K562 (cell line): ENCODE measurements around the gene KIF3B. TPM values are rescaled to one million over a fixed set of nuclear protein-coding genes. Genes with fewer than 3 reads are reported as not detected.

Experiments
- ATAC-seq: fragments of 200-7000 bp; cut with Tn5 transposase; 3 replicates; pipeline ENCODE4 v1.9.1; 2020; ENCODE audit warnings: moderate library complexity
- BruUV-seq: library from RNA; stranded (reverse); fragments of 400-500 nt; replicated peaks from 2 replicates; lab custom pipeline; 2021; lab: Mats Ljungman, UMichigan
- CTCF ChIA-PET: fragments of 300-600 bp; formaldehyde crosslinking; extraction: SDS; loops from one replicate; lab custom pipeline; 2021; ENCODE audit warnings: low intra/inter-chr PET ratio; lab: Yijun Ruan, JAX
- POLR2A ChIA-PET: fragments of 300-600, 350-650 bp; sonication (Branson Sonifier 250); formaldehyde crosslinking; extraction: SDS; loops from one replicate; lab custom pipeline; 2021; ENCODE audit warnings: antibody characterized with exemption, inconsistent platforms; lab: Yijun Ruan, JAX
- DNase-seq, 4 experiments: peaks; one replicate each; pipeline versions ENCODE4 v3.0.0 to v3.0.0-alpha.2; 2011 to 2018; ENCODE audit warnings: low spot score in 3 of 4, mixed read lengths in 3 of 4; ENCODE audit errors: extremely low read depth in 1 of 4
- FAIRE-seq: peaks from 2 replicates; lab custom pipeline; 2011; peaks lifted over from hg19 to GRCh38; lab: Jason Lieb, UNC
- H2AFZ ChIP-seq: 2 replicates; pipeline ENCODE4 v1.6.0; 2011; ENCODE audit warnings: low read depth, low read length, control low read depth, inconsistent platforms
- H3K27ac ChIP-seq: fragments of 200-600 bp; 3 replicates; pipeline ENCODE4 v1.8.0; 2011; ENCODE audit warnings: low read depth, mild to moderate bottlenecking, control low read depth, inconsistent platforms, low read length, moderate library complexity, mixed read lengths; ENCODE audit errors: extremely low read depth
- H3K27me3 ChIP-seq, 2 experiments: fragments of 300-600 bp in 1 of 2; 2 replicates in 1 of 2; 3 replicates in 1 of 2; pipeline versions ENCODE4 v1.6.0 to v1.8.0; 2011; ENCODE audit warnings: inconsistent platforms in 2 of 2, low read length in 2 of 2, mild to moderate bottlenecking in 1 of 2, mixed read lengths in 1 of 2, moderate library complexity in 1 of 2; ENCODE audit not compliant: control insufficient read depth in 2 of 2, insufficient read depth in 2 of 2
- H3K36me3 ChIP-seq: fragments of 300-600 bp; 3 replicates; pipeline ENCODE4 v1.8.0; 2011; ENCODE audit warnings: mild to moderate bottlenecking, low read length, inconsistent platforms; ENCODE audit not compliant: control insufficient read depth, insufficient read depth
- H3K4me1 ChIP-seq, 2 experiments: fragments of 200-600 bp in 1 of 2; replicated peaks in 1 of 2; 2 replicates in 1 of 2; 3 replicates in 1 of 2; pipeline versions ENCODE4 v1.5.1 to v1.8.0; 2011; ENCODE audit warnings: inconsistent platforms in 2 of 2, low read length in 2 of 2, mild to moderate bottlenecking in 1 of 2, mixed read lengths in 1 of 2, moderate library complexity in 1 of 2; ENCODE audit not compliant: control insufficient read depth in 2 of 2, insufficient read depth in 2 of 2
- H3K4me2 ChIP-seq: 2 replicates; pipeline ENCODE4 v1.6.1; 2011; ENCODE audit warnings: low read length, control low read depth, inconsistent platforms, mixed read lengths; ENCODE audit not compliant: insufficient read depth
- H3K4me3 ChIP-seq: fragments of 200-600 bp; sonication (generic), shearing (Covaris generic); 2 replicates; pipeline ENCODE4 v1.5.1; 2016; ENCODE audit warnings: control low read depth, inconsistent platforms
- H3K79me2 ChIP-seq: fragments of 200-600 bp; 3 replicates; pipeline ENCODE4 v1.8.0; 2011; ENCODE audit warnings: low read length, inconsistent platforms; ENCODE audit not compliant: control insufficient read depth, insufficient read depth
- H3K9ac ChIP-seq, 2 experiments: 2 replicates each; pipeline versions ENCODE4 v1.6.0 to v1.6.1; 2011; ENCODE audit warnings: low read depth in 2 of 2, low read length in 2 of 2, control low read depth in 1 of 2, inconsistent platforms in 1 of 2, mild to moderate bottlenecking in 1 of 2, mixed read lengths in 1 of 2; ENCODE audit not compliant: insufficient read depth in 1 of 2
- H3K9me1 ChIP-seq: one replicate; pipeline ENCODE4 v1.6.0; 2011; ENCODE audit warnings: inconsistent platforms, mild to moderate bottlenecking, low read length, moderate library complexity; ENCODE audit not compliant: control insufficient read depth, insufficient read depth
- H3K9me3 ChIP-seq: replicated peaks from 2 replicates; pipeline ENCODE4 v1.5.1; 2011; ENCODE audit warnings: low read depth, low read length, inconsistent platforms; ENCODE audit not compliant: control insufficient read depth, insufficient read depth
- H4K20me1 ChIP-seq: replicated peaks from 2 replicates; pipeline ENCODE4 v1.6.1; 2011; ENCODE audit warnings: low read length, inconsistent platforms, mixed read lengths; ENCODE audit not compliant: control insufficient read depth, insufficient read depth
- CLOCK ChIP-seq: fragments of 250-450 bp; sonication (Bioruptor Pico); IDR thresholded peaks from 2 replicates; pipeline ENCODE4 v1.4.0; 2020; ENCODE audit warnings: mild to moderate bottlenecking, moderate library complexity, borderline replicate concordance
- CXXC5 ChIP-seq: fragments of 250-450 bp; sonication (Bioruptor Pico); IDR thresholded peaks from 2 replicates; pipeline ENCODE4 v1.8.0; 2022; ENCODE audit warnings: inconsistent platforms, mild to moderate bottlenecking, moderate library complexity
- ETV5 ChIP-seq: sonication (generic); formaldehyde crosslinking; IDR thresholded peaks from 2 replicates; pipeline ENCODE4 v1.4.0; 2020; ENCODE audit warnings: low read depth, mild to moderate bottlenecking, missing genetic modification reagents
- HDAC3 ChIP-seq: fragments of 450-650 bp; IDR thresholded peaks from 2 replicates; pipeline ENCODE4 v1.6.1; 2018; ENCODE audit warnings: borderline replicate concordance, mild to moderate bottlenecking, moderate library complexity; ENCODE audit not compliant: partially characterized antibody
- MIER1 ChIP-seq: fragments of 450-650 bp; IDR thresholded peaks from 2 replicates; pipeline ENCODE4 v1.6.1; 2016; ENCODE audit warnings: antibody characterized with exemption, mild to moderate bottlenecking, low read depth
- RBM34 ChIP-seq: fragments of 200-400 bp; formaldehyde crosslinking; IDR thresholded peaks from 2 replicates; pipeline ENCODE4 v1.6.1; 2018; ENCODE audit warnings: low read length, borderline replicate concordance; ENCODE audit not compliant: insufficient read depth
- RFX1 ChIP-seq: fragments of 450-650 bp; IDR thresholded peaks from 2 replicates; pipeline ENCODE4 v1.6.1; 2016; ENCODE audit warnings: mild to moderate bottlenecking, moderate library complexity
- SRF ChIP-seq, 2 experiments: fragments of 250-450, 450-650 bp in 1 of 2; sonication (Bioruptor Pico) in 1 of 2; sonication (generic) in 1 of 2; formaldehyde crosslinking; IDR thresholded peaks; 2 replicates each; pipeline versions ENCODE4 v1.5.0 to v1.5.1; 2020 to 2022; ENCODE audit warnings: mild to moderate bottlenecking in 1 of 2, missing genetic modification reagents in 1 of 2
- STAT5A ChIP-seq: IDR thresholded peaks from 2 replicates; pipeline ENCODE4 v1.6.1; 2012; ENCODE audit warnings: low read length, inconsistent platforms, borderline replicate concordance
- TEAD1 ChIP-seq, 2 experiments: fragments of 450-650 bp in 1 of 2; sonication (generic) in 1 of 2; formaldehyde crosslinking; IDR thresholded peaks; 2 replicates each; pipeline versions ENCODE4 v1.4.0 to v1.8.0; 2020 to 2022; ENCODE audit warnings: mild to moderate bottlenecking in 2 of 2, missing genetic modification reagents in 1 of 2
- TFAP4 ChIP-seq: sonication (generic); formaldehyde crosslinking; IDR thresholded peaks from 2 replicates; pipeline ENCODE4 v1.8.0; 2022; ENCODE audit warnings: missing genetic modification reagents, mild to moderate bottlenecking, moderate library complexity, borderline replicate concordance
- TFE3 ChIP-seq: fragments of 450-650 bp; formaldehyde crosslinking; IDR thresholded peaks from 2 replicates; pipeline ENCODE4 v1.4.0; 2020; ENCODE audit warnings: mild to moderate bottlenecking, mixed read lengths
- ZNF133 ChIP-seq: fragments of 250-450 bp; sonication (Bioruptor Pico); IDR thresholded peaks from 2 replicates; pipeline ENCODE4 v1.4.0; 2020; ENCODE audit warnings: mild to moderate bottlenecking
- ZNF274 ChIP-seq: IDR thresholded peaks from 2 replicates; pipeline ENCODE4 v1.6.1; 2011; ENCODE audit warnings: low read depth, mild to moderate bottlenecking, low read length, moderate library complexity, borderline replicate concordance
- ZSCAN29 ChIP-seq: fragments of 450-650 bp; IDR thresholded peaks from 2 replicates; pipeline ENCODE4 v1.6.1; 2017
- WGBS: fragments of 100-300 bp; shearing (Covaris generic); methylation state at CpG from one replicate; pipeline ENCODE4 v1.1.6; 2016; ENCODE audit warnings: low coverage, mixed read lengths; ENCODE audit not compliant: insufficient coverage; ENCODE audit errors: missing lambda C conversion rate; 5-methylcytosine and 5-hydroxymethylcytosine counted together
- in situ Hi-C: fragments of 300-500 bp; cut with MboI; formaldehyde crosslinking; loops from 4 replicates; pipeline ENCODE4 v1.15.0; 2018; ENCODE audit warnings: inconsistent platforms, mixed read lengths
- intact Hi-C: fragments of 100-400 bp; cut with micrococcal nuclease; formaldehyde crosslinking; loops from 2 replicates; pipeline ENCODE4 v1.14.2; 2022
- polyA plus RNA-seq, 8 experiments: library from polyadenylated mRNA; depleted of rRNA in 4 of 8; stranded (reverse) in 5 of 8; unstranded in 3 of 8; fragments of >200 nt; fragmentation: Nextera tagmentation in 2 of 8; fragmentation: Illumina TruSeq in 1 of 8; extraction: Ambion mirVana in 2 of 8; extraction: Trizol in 1 of 8; gene quantifications; 2 replicates each; pipeline versions ENCODE4 v1.2.1 to v1.2.3, GENCODE V29; 2011 to 2014; ENCODE audit warnings: inconsistent platforms in 1 of 8, missing spikeins in 1 of 8
- total RNA-seq, 7 experiments: library from RNA; depleted of rRNA in 6 of 7; stranded (reverse); fragments of >200 nt in 6 of 7; fragmentation: Illumina TruSeq in 2 of 7; extraction: Trizol in 2 of 7; gene quantifications; 2 replicates each; pipeline versions ENCODE4 v1.2.1 to v1.2.3, GENCODE V29; 2011 to 2021; ENCODE audit warnings: low replicate concordance in 1 of 7

The KIF3B gene
- total and polyA plus RNA-seq, 9 of the 15 experiments (the other 6 are each of a cell fraction or from before 2014, with no cell fraction given), result 2.9 to 12.3 (median 8.6) TPM

GRCh38 chr20:32291166-32291565 is 13.7 kb downstream of the KIF3B start:
- intact Hi-C loops, result no loop called here
- POLR2A ChIA-PET, result interaction anchor here (0.8 to 1.6 kb wide), 3 partner anchors 13 to 168 kb away, joined by 3 to 6 read pairs (median 3); no protein-coding TSS in a partner anchor

More at GRCh38 chr20:32291166-32291565, 13.7 kb downstream of the KIF3B start:
- CTCF ChIA-PET, result no interaction called here
- ATAC-seq, result no peak
- no peak overlapping the region for H3K4me2 ChIP-seq
- H3K36me3 ChIP-seq, result peaks cover 2% of the 10 kb centered on the region; the same call in 1 of the 3 replicates
- H3K9me1 ChIP-seq, result no peaks in the 10 kb centered on the region
- no peak overlapping the region for H3K27ac ChIP-seq
- H3K27me3 ChIP-seq, result no peaks in the 10 kb centered on the region
- H3K9ac ChIP-seq, result no peak overlapping the region
- no TSS peak for BruUV-seq
- WGBS, result 46% methylated on average over 1 of the region's 1 CpG
- in situ Hi-C loops, result no loop called here
- 0 out of 2 replicates have a peak, but pooled peaks cover 2% of the 10 kb centered on the region for H4K20me1 ChIP-seq
- no peak for TF ChIP-seq SRF (CRISPR knock-in tag; IDR thresholded peaks at IDR 0.05)
- TF ChIP-seq ZSCAN29, result no peak
- no peak for TF ChIP-seq HDAC3
- no peak for TF ChIP-seq ZNF133 (CRISPR knock-in tag)
- TF ChIP-seq CXXC5 (CRISPR knock-in tag), result no peak
- TF ChIP-seq STAT5A, result no peak
- TF ChIP-seq RFX1, result no peak
- no peak for TF ChIP-seq ETV5 (CRISPR knock-in tag)
- TF ChIP-seq RBM34, result no peak
- TF ChIP-seq TFAP4 (CRISPR knock-in tag), result no peak
- no peak for TF ChIP-seq ZNF274
- no peak for TF ChIP-seq MIER1
- TF ChIP-seq TEAD1 (CRISPR knock-in tag; IDR thresholded peaks at IDR 0.05), result no peak
- TF ChIP-seq TFE3, result no peak
- no peak for TF ChIP-seq CLOCK (CRISPR knock-in tag)
- TF ChIP-seq, all 486 proteins: peak for 0
- Histone ChIP-seq H3K4me3 (no peak overlapping the region), H3K4me1 (peaks cover 0 to 6% of the 10 kb centered on the region in 2 experiments; a peak in 2 of 5 replicates), H3K9me3 (no peaks in the 10 kb centered on the region), H3K79me2 (no peaks in the 10 kb centered on the region), H2AFZ (no peak overlapping the region)
- DNase-seq, result no peak
- FAIRE-seq, result no peak
